GM19395 (cell line): Measurements from ENCODE around the gene ZNF440.
"Not testable (repeated sequence)": the region's sequence is repeated elsewhere in the genome, so short reads cannot be mapped to it uniquely, and the experiment has no call there.

Experiments
- ATAC-seq: cut with Tn5 transposase; IDR thresholded peaks from one replicate; pipeline ENCODE4 v1.9.1; 2021; ENCODE audit warnings: mild to moderate bottlenecking, moderate library complexity; ENCODE audit not compliant: unreplicated experiment

Gene ZNF440

DNA sequence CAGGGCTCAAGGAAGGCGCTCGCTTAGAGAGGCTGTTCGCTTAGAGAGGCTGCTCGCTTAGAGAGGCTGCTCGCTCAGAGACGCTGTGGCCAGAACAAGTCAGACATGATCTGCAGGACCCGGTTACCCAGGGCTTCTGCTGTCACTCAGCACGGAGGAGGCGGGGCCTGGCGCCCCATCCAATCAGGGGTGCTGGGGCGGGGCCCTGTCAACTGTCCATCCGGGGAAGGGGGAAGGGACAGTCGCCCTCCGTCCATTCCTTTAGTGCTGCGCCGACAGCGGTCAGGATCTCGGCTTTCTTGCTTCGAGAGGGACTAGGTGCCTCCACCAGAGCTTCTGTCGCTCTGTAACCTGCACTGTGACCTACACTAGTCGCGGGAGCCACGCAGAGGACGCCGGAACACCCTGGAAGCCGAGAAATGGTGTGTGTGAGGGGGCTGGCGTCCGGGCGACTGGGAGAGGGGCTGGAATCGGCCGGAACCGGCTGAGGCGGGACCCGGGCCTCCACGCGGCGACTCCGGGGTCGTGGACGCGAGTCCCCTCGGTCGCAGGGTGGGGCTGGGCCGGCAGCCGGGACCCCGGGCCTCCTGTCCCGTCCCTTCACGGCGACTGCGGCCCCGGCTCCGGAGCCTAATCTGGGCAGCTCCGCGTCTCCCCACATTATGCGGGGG, at the start of gene ZNF440:
TSS of gene ZNF440 (plus strand) at position 245 of the 671 bp plus-strand sequence. CDS start at position 420, 175 bp downstream.
- ATAC-seq, result peak; percentile 97

DNA sequence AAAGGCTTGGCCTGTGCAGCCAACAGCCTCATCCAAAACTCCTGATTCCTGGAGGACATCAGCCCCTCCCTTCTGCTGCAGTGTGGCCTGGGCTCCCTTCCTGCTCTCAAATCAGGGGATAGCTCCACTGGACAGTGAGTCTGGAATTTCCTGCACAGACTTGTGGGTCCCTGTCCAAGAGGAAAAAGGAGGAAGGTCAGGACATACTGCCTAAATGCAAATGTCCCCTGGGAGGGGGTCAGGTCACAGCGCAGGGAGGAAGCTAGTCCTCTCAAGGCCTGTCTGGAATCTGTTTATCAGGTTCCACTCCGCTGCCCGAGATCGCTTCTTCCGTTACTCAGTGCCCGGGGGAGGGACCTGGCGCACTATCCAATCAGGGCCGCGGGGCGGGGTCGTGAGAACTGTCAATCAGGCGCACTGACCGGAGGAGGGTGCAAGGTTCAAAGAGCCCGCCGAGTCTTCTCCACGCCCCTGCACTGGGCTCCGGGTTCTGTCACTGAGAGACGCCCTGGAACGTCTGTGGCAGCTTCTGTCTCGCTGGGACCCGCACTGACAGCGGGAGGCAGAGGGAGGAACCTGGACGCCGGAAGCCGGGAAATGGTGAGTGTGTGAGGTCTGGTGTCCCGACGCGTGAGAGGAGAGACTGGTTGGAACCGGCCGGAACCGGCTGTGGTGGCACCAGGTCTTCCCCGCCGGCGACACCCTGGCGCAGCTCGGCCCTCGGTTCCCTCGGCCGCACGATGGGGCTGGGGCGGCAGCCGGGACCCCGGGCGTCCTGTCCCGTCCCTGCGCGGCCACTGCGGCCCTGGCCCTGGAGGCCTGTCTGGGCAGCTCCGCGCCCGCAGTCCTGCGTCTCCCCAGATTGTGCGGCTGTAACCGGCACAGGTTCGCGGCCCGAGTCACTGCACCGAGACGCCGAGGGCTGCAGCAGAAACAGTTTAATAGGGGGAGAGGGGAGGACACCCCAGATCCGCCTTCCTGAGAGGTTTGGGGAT, 47.2 kb upstream of the ZNF440 start, which contains the start of gene ZNF441:
TSS of gene ZNF441 (plus strand) at position 404 of the 995 bp plus-strand sequence. CDS start at position 598, 194 bp downstream.
- peak; percentile 88 for ATAC-seq

DNA sequence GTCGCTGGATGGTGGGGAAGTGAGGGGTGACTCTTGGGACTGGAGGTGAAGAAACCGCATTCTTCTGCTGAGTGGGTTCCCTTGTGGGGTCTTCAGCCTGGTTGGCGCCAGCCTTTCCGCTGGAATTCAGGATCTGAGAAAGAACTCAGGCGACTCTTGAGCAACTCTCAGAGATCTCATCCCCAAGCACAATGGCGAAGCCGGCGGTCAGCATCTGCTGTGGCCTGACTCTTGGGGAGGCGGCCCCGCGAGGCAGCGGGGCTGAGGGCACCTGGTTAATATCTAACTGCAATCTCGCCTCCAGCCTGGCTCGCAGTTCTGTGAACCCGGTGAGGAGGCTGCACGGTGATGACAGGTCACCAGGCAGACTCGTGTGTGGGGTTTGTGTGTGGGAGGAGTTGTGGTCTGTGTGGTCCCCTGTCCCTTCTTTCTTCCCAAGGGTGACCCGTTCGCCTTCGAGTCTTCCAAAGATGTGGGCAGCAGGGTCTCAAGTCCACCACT, 46.4 kb upstream of the ZNF440 start:
- ATAC-seq, result peak; percentile 37

DNA sequence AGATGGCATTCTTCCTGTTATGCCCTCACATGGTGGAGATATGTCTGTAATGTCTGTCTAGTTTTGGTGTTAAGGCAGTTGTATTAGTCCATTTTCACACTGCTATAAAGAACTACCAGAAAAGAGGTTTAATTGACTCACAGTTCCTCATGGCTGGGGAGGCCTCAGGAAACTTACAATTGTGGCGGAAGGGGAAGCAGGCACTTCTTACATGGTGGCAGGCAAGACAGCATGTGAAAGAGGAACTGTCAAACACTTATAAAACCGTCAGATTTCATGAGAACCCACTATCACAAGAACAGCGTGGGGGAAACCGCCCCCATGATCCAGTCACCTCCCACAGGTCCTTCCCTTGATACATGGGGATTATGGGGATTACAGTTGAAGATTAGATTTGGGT, 44.1 kb upstream of the ZNF440 start:
- no peak for ATAC-seq

DNA sequence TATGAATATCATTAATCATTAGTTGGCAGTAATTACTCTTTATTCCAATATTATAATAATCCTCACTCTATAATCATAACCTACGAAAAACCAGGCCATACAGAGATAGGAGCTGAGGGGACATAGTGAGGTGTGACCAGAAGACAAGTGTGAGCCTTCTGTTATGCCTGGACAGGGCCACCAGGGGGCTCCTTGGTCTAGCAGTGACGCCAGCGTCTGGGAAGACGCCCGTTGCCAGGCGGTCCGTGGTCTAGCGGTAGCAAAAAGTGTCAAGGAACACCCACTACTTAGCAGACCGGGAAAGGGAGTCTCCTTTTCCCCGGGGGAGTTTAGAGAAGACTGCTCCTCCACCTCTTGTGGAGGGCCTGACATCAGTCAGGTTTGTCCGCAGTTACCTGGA, 42.6 kb upstream of the ZNF440 start:
- ATAC-seq, result not testable (repeated sequence)

DNA sequence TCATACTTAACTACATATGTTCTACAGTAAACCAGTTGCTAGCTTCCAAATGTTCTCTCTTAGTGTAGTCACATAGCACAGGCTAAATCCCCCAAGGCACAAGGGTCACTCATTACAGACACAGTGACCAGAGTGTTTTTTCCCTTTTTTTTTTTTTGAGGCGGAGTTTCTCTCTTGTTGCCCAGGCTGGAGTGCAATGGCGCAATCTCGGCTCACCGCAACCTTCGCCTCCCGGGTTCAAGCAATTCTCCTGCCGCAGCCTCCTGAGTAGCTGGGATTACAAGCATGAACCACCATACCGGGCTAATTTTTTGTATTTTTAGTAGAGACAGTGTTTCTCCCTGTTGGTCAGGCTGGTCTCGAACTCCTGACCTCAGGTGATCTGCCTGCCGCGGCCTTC, 37.4 kb upstream of the ZNF440 start:
- ATAC-seq, result not testable (repeated sequence)

DNA sequence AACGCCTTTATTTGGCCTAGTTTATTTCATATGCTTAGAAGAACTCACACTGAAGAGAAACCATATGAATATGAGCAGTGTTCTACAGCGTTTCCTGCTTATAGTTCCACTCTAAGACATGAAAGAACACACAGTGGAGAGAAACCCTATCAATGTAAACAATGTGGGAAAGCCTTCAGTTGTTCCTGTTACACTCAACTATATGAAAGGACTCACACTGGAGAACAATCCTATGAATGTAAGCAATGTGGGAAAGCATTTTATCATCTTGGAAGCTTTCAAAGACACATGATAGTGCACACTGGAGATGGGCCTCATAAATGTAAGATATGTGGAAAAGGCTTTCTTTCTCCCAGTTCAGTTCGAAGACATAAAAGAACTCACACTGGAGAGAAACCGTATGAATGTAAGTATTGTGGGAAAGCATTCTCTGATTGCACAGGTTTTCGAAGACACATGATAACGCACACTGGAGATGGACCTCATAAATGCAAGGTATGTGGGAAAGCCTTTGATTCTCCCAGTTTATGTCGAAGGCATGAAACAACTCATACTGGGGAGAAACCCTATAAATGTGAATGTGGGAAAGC, 33.5 kb upstream of the ZNF440 start:
- no peak for ATAC-seq

DNA sequence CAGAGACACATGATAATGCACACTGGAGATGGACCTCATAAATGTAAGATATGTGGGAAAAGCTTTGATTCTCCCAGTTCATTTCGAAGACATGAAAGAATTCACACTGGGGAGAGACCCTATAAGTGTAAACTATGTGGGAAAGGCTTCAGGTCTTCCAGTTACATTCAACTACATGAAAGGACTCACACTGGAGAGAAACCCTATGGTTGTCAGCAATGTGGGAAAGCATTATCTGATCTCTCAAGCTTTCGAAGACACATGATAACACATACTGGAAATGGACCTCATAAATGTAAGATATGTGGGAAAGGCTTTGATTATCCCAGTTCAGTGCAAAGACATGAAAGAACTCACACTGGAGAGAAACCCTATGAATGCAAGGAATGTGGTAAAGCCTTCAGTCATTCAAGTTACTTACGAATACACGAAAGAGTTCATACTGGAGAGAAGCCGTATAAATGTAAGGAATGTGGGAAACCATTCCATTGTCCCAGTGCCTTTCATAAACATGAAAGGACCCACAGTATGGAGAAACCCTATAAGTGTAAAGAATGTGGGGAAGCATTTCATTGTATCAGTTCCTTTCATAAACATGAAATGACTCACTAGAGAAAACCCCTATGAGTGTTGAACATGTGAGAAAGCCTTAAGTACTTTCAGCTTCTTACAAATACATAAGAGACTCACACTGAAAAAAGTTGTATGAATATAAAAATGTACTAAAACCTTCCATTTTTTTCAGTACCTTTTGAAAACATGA, 32.6 kb upstream of the ZNF440 start:
- ATAC-seq, result no peak

DNA sequence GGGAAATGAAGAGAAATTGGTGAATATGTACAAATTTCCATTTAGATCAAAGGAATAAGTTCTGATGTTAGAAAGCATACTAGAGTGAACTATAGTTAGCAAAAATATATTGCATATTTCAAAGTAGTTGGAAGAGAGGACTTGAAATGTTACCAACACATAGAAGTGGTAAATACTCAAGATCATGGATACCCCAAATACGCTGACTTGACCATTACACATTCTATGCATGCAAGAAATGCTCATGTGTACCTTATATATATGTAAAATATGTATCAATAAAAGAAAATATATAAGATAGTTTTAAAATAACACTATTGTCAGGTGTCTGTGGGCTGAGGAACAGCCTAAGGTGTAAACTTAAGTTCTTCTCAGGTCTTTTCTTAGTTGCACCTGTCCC, 30.3 kb upstream of the ZNF440 start:
- no peak for ATAC-seq

DNA sequence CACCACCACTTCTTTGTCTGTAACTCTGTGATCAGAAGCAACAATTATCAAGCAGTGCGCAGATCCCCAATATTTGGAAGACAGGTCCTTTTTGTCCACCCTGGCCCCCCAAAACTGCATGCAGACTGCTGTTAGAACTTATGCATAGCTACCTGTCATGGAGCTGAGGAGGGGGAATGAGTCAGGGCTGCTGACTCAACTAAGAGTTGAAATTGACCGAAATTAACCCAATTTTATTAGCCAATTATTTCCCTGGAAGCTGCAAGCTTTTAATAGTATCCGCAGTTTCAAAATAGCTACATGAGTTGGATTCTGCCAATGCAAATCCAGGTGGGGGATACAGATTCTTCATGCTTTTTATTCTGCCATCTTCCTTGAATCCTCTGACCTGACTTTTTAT, 29.7 kb upstream of the ZNF440 start:
- no peak for ATAC-seq

DNA sequence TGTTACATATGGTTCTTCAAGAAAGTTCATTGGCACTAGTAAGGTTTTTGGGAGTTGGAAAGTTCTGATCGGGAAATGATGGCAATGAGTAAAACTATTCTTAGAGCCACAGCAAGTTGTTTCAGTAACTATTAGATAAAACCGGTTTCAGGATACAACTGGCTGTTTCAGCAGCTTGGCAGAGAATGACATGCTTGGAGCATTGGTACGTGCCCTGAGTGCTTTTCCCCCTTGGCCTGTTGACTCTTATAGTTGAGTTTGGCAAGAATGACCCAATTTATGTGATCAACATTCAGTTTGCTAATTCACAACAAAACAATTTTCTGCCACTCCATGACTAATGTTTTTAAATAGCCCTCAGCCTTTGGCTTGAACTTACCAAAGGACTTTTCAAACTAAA, 26.5 kb upstream of the ZNF440 start:
- no peak for ATAC-seq

DNA sequence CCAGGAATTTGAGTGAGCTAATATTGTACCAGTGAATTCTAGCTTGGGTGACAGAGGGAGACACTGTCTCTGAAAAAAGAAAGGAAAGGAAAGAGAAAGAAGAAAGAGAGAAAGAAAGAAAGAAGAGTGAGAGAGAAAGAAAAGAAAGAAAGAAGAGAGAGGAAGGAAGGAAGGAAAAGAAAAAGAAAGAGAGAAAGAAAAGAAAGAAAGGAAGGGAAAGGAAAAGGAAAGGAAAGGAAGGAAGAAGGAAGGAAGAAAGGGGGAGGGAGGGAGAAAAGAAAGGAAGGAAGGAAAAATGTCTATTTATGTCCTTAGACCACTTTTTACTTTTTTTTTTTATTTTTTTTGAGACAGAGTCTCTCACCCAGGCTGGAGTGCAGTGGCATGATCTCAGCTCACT, 21.1 kb upstream of the ZNF440 start:
- no peak for ATAC-seq

DNA sequence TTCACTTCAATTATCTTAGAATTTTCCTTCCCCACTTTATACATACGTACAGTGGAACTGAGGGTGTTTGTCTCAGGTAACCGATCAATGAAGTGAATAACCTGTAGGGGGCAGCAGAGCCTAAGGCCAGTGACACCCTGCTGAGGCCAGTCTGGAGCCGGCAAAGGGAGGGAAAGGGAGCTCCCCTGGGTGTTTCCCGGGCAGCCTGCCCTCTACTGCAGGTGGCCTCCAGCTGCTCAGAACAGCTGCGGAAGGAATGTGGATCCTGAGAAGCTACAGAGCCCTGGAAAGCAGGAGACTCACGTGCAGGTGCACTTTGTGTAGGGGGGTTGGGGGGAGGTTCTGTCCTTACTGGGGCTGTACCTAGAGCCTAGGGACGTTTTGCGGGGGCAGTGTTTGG, 16.6 kb upstream of the ZNF440 start:
- ATAC-seq, result peak; percentile 65

DNA sequence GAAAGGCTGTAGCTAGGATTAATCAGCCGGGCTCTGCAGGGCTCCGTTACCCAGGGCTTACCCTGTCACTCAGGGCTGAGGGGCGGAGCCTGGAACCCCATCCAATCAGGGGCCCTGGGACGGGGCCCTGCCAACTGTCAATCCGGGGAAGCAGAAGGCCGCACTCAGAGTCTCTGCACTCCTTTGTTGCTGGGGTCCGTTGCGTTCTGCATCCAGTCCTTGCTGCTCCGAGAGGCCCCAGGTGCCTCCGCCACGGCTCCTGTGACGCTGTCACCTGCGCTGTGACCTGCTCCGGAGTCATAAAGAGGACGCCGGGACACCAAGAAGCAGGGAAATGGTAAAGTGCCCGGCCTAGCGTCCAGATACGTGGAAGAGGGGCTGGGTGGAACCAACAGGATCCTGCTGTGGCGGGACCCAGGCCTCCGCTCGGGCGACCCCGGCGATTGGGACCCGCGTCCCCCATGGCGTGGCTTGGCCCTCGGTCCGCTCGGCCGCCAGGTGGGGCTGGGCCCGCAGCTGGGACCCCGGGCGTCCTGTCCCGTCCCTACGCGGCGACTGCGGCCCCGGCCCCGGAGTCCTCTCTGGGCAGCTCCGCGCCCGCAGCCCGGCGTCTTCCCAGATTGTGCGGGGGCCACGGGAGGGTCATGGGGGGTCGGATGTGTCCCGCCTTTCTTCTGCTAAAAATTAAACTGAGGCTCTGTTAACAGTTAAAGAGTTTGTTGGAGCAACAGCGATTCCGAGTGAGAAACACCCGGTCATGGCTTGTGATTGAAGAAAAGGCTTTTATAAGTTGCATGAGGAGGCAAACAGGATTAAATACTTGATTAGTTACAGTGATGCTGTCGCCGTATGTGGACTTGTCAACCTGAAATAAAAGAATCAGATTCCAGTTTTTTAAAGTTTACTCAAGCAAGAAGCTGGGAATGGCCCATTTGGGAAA, 15.4 kb upstream of the ZNF440 start, which contains the start of gene ZNF491:
TSS of gene ZNF491 (plus strand) at position 133 of the 940 bp plus-strand sequence. CDS start 7,431 bp downstream, outside the sequence.
- peak; percentile 89 for ATAC-seq

DNA sequence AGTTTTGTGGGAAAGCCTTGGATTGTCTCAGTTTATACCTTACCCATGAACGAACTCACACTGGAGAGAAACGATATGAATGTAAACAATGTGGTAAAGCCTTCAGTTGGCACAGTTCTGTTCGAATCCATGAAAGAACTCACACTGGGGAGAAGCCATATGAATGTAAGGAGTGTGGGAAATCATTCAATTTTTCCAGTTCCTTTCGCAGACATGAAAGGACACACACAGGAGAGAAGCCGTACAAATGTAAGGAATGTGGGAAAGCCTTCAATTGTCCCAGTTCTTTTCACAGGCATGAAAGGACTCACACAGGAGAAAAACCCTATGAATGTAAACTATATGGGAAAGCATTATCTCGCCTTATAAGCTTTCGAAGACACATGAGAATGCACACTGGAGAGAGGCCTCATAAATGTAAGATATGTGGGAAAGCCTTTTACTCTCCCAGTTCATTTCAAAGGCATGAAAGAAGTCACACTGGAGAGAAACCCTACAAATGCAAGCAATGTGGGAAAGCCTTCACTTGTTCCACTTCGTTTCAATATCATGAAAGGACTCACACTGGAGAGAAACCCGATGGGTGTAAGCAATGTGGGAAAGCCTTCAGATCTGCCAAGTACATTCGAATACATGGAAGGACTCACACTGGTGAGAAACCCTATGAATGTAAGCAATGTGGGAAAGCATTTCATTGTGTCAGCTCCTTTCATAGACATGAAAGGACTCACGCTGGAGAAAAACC, 7.5 kb upstream of the ZNF440 start:
- no peak for ATAC-seq

DNA sequence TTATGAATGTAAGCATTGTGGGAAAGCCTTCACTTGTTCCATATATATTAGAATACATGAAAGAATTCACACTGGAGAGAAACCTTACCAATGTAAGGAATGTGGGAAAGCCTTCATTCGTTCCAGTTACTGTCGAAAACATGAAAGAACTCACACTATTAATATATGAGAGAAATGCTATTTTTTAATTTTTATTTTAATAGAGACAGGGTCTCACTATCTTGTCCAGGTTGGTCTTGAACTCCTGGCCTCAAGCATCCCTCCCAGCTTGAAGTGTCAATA, 7.0 kb upstream of the ZNF440 start:
- no peak for ATAC-seq

DNA sequence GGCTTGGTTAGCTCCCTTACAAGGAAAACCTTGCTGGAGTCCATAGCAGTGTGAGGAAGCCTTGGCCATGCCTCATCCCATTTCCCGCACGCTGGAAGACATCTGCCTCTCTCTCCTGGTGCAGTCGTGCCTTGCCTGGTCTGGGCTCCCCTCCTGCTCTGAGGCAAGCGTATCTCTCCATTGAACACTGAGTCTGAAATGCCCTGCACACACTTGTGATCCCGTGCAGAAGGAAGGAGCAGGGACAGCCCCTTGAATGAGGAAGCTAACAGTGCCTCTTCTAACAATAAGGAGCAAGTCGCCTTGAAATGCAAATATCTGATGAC, 407 bp upstream of the ZNF440 start:
- ATAC-seq, result peak; percentile 48

DNA sequence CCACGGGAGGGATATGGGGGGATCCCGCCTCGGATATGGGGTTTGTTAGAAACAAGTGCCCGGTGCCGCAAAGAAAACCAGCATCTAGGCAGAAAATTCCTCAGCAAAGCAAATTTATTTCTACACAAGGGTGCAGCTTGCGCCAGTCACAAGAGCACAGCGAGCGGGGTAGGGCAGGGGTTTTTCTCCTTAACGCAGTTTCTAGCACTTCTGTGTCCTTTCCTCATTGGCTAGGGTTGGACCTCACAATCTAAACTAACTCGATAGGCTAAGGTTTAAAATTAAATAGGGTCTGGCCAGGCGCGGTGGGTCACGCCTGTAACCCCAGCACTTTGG, 595 bp downstream of the ZNF440 start:
- ATAC-seq, result no peak

DNA sequence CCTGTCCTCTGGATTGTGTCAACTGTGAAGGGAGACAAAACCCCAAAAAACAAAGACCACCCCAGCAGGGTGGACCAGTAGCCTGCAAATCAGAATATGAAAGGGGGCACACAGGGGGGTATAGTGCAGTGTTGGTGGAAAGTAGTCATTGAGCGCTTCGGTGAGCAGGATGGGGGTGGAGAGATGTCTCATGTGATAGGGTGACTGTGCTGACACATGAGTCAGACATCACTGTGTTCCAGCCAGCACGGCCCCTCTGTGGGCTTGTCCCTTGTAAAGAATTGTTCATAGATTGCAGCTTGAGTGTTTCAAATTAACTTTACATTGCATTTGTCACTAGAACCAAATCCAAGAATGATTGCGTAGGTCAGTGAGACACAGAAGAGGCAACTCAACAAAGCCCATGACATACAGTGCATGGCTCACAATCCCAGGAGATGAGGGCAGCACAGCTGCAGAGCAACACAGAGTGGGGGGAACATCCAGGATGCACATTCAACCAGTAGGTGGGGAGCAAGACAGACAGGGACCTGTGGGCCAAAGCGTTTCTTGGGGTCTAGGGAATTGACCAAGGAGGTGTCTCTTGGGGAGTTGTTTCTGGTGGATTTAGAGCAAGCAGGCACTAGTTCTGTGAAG, 7.5 kb downstream of the ZNF440 start:
- no peak for ATAC-seq
